HG03575 (cell line): ENCODE measurements around the gene ENOX2.

ENCODE experiments used
- ATAC-seq: cut with Tn5 transposase; IDR thresholded peaks from one replicate; pipeline ENCODE4 v1.9.1; 2021; ENCODE audit not compliant: unreplicated experiment, insufficient number of reproducible peaks, low FRiP score; ENCODE audit errors: extremely low read depth

Gene ENOX2

DNA sequence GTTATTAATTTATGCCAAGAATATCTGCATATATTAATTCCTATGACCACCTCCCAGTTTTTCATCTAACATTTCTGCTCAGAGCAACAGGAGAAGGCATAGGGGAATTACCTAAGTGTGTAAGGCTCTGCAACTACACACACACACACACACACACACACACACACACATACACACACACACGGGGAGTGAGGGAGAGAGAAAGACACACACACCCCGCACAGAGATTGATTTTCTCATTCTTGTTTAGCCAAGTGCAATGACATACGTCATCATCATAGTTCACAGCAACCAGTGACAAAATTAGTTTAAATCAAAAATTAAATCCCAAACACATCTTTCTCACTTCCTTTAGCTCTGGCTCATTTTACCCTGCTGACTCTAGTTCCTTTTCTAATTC, 298.1 kb downstream of the ENOX2 start:
- ATAC-seq: no peak

DNA sequence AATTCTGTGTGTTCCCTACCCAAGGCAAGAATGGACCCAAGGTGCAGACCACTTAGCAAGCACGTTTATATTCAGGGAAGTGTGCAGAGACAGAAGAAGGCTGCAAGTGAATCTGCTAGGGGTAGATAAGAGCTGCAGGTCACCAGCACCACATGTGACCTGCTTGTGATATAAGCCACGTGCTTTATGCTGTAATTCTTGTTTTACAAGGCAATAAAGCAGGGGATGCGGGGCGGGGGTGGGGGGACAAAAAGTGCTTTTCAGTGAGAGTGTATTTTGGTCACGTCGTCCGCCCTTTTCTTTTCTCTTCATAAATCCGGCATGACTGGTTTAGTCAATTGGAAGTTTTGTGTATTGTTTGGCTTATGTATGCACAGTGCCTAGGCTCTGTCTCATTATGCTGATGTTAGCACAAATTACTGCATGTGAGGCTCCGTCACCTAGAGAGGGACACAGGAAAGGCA, 308.5 kb downstream of the ENOX2 start:
- ATAC-seq: no peak

DNA sequence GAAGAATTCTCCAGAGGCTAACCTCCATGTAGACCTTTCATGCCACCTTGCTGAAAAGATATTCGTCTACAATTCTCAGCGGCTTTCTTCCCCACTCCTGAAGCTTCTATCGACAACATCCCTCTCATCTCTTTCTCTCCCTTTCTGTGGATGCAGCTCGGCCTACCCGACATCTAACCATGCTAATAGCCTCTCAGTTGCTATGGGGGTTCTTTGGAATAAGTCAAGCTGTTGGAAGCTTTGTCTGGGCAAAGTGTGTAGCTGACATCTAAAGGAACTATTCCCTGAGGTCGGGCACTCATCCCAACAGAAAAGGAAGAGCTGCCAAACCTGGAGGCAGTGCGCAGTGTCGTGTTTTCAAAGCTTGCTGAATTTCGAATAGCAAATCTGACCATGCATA, 309.1 kb downstream of the ENOX2 start:
- ATAC-seq: no peak

DNA sequence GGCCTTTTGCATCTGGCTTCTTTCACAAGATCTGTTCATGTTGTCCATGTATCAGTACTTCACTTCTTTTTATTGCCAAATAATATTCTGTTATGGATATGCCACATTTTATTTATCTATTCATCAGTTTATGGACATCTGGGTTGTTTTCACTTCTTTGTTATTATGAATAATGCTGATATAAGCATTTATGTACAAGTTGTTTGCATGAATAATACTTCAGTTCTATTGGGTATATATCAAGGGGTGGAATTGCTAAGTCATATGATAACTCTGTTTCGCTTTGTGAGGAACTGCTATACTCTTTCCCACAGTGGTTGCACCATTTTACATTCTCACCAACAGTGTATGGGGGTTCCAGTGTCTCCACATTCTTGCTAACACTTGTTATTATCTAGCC, 310.8 kb downstream of the ENOX2 start:
- no peak for ATAC-seq

DNA sequence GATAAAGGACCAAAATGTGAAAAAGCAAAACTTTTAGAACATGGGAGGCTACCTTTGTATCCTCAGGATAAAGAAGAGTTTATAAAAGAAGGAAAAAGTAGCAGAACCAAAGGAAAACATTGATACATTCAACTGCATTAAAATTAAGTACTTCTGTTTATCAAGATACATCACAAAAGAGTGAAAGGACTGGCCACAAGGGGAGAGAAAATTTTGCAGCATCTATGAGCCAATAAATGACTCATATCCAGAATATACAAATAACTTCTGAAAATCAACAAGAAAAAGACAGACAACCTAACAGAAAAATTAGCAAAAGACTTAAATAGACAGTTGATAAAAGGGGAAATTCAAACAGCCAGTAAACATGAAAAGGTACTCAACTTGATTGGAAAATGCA, 324.1 kb downstream of the ENOX2 start:
- no peak for ATAC-seq

DNA sequence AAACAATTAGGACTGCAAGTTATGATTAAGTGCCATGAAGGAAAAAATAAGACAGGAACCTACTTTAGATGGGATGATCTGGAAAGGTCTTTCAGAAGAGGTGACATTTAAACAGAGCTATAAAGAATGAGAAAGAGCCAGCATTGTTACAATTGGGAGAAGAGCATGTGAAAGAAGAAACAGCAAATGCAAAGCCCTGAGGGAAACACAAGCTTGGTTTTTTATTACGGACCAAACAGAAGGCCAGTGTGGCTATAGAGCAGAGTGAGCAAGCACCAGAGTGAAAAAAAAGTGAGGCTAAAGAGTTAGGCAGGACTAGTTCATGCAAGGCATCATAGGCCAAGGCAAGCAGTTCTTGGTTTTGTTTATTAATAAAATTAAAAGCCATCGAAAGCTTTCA, 325.6 kb downstream of the ENOX2 start:
- ATAC-seq: no peak

DNA sequence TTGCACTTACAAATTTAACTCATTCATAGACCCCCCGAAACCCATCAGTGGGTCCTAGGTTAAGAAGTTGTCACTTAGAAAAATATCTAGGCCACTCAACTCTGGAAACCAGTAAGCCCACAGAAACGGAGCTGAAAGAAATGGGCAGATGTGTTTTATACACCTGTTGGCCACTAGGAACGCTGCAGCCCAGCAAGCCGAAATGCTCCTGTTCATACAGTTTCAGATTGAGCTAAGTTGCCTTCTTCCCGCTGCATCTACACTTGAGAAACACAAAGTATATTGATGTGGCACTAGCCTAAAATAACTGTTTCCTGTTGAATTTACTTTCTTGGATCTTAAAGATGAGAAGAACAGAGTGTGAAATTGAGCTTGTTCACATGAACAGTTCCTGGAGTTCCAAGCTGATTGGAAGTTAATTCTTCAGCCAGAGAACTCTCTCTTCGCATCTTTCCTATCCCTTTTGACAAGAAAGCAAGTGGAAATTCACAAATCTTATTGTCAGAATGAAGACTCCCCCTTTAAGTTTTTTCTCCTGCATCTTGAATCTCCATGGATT, 327.1 kb downstream of the ENOX2 start:
- no peak for ATAC-seq
